Measurements from ENCODE around the gene BICC1.

Gene BICC1

DNA sequence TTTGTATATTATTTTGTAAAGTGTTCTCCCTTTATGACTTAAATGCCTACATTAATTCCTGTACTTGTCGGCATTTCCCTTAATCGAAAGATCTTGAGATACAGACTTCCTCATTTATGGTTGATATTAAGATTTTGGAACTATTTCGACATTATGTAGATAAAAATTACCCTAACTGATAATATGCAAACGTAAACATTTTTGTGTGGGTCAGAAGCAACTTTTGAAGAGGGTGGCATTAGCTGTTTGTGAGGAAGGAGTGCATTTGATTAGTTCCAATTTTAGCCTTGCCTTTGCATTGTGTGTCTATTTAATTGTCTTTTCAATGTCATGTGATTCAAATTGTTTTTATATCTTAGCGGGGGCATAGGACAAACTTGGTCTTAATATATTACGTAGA is 114.7 kb downstream of the BICC1 start:
- no peak for DNase-seq (ENCODE audit: low read depth)
- H3K4me3 ChIP-seq (ENCODE audit: low read depth, low read length): no peak overlapping the region
- TF ChIP-seq, protein P1, sequence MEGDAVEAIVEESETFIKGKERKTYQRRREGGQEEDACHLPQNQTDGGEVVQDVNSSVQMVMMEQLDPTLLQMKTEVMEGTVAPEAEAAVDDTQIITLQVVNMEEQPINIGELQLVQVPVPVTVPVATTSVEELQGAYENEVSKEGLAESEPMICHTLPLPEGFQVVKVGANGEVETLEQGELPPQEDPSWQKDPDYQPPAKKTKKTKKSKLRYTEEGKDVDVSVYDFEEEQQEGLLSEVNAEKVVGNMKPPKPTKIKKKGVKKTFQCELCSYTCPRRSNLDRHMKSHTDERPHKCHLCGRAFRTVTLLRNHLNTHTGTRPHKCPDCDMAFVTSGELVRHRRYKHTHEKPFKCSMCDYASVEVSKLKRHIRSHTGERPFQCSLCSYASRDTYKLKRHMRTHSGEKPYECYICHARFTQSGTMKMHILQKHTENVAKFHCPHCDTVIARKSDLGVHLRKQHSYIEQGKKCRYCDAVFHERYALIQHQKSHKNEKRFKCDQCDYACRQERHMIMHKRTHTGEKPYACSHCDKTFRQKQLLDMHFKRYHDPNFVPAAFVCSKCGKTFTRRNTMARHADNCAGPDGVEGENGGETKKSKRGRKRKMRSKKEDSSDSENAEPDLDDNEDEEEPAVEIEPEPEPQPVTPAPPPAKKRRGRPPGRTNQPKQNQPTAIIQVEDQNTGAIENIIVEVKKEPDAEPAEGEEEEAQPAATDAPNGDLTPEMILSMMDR (IDR thresholded peaks at IDR 0.05; ENCODE audit: insufficient read depth, low read depth, low read length, missing control alignments): no peak

DNA sequence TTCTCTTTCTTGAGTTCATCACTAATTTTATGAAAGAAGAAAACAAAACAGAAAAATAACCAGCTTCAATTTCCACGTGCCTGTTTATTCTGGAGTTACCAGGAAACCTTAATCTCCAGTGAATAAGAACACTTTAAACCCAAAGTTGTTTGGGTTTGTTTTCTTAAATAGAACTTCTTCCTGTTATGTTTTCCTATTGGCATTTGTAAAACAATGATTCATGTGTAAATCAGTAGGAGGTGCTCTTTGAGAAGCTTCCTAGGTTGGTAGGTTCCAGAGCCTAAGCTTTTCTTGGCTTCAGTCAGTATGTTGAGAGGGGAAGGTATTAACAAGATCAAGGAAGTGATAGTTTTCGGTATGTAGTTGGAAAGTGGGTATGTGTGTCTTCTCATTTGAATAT is 119.0 kb downstream of the BICC1 start:
- no peak for DNase-seq (ENCODE audit: low read depth)
- TF ChIP-seq, protein P1 (IDR thresholded peaks at IDR 0.05; ENCODE audit: insufficient read depth, low read depth, low read length, missing control alignments): no peak
- H3K4me3 ChIP-seq (ENCODE audit: low read depth, low read length): no peak overlapping the region

GRCh38 chr10:58632216-58632615 is 119.5 kb downstream of the BICC1 start:
- TF ChIP-seq, protein P1 (IDR thresholded peaks at IDR 0.05; ENCODE audit: insufficient read depth, low read depth, low read length, missing control alignments): no peak
- H3K4me3 ChIP-seq (ENCODE audit: low read depth, low read length): no peak overlapping the region
- DNase-seq (ENCODE audit: low read depth): no peak

DNA sequence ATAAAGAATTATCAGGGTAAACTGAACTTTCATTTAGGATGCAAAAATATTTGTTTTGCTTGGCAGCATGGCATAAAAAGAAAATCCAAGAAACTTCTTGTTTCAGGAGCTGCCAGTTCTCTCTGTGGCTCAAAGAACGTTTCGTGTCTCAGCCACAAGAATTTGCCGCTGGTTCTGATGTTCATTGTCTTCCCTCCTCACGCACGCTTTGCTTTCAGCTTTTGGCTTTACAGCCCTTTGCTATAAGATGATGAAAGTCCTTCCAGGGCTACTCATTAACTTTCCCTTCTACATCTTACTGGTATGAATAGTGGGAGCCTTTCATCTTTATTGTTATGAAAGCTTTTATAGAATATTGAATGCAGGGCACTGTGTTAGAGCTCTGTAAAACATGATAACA is 124.7 kb downstream of the BICC1 start:
- DNase-seq (ENCODE audit: low read depth): no peak
- no peak overlapping the region for H3K4me3 ChIP-seq (ENCODE audit: low read depth, low read length)
- TF ChIP-seq, protein P1 (IDR thresholded peaks at IDR 0.05; ENCODE audit: insufficient read depth, low read depth, low read length, missing control alignments): no peak

GRCh38 chr10:58638388-58638787 is 125.7 kb downstream of the BICC1 start:
- DNase-seq (ENCODE audit: low read depth): no peak
- TF ChIP-seq, protein P1 (IDR thresholded peaks at IDR 0.05; ENCODE audit: insufficient read depth, low read depth, low read length, missing control alignments): no peak
- H3K4me3 ChIP-seq (ENCODE audit: low read depth, low read length): no peak overlapping the region

GRCh38 chr10:58641095-58641531 is 128.4 kb downstream of the BICC1 start:
- TF ChIP-seq, protein P1 (IDR thresholded peaks at IDR 0.05; ENCODE audit: insufficient read depth, low read depth, low read length, missing control alignments): no peak
- DNase-seq (ENCODE audit: low read depth): no peak
- no peak overlapping the region for H3K4me3 ChIP-seq (ENCODE audit: low read depth, low read length)

- no peak for DNase-seq (ENCODE audit: low read depth)
- no peak overlapping the region for H3K4me3 ChIP-seq (ENCODE audit: low read depth, low read length)
- TF ChIP-seq, protein P1 (IDR thresholded peaks at IDR 0.05; ENCODE audit: insufficient read depth, low read depth, low read length, missing control alignments): no peak
These were observed 129.0 kb downstream of the BICC1 start for GRCh38 chr10:58641708-58642107.
